ENCODE results near the gene FIGNL2. TPM values are rescaled to one million over a fixed set of nuclear protein-coding genes. Genes with fewer than 3 reads are reported as not detected.
A peak's percentile ranks its signal among the peaks of the same experiment; 100 is the strongest.

FIGNL2 gene
- total and polyA plus RNA-seq, 2 of the 13 experiments (the other 11 are each of a cell fraction or from before 2014, with no cell fraction given) = 0.82 to 1.00 TPM

GRCh38 chr12:51855586-51856428 lies 7.3 kb upstream of the FIGNL2 start (continued):
- no peak for TF ChIP-seq RNF219 (CRISPR knock-in tag; IDR thresholded peaks at IDR 0.05)
- TF ChIP-seq CEBPB (IDR thresholded peaks at IDR 0.05; ENCODE audit: borderline replicate concordance, low read depth, low read length) = peak; percentile 26; the same call in 1 of the 2 replicates
- no peak for TF ChIP-seq SYNCRIP (IDR thresholded peaks at IDR 0.05; ENCODE audit: insufficient read depth, low read depth, low read length)
- no peak for TF ChIP-seq ZNF766 (CRISPR knock-in tag; IDR thresholded peaks at IDR 0.05; ENCODE audit: borderline replicate concordance)
- no peak for TF ChIP-seq ZNF101 (CRISPR knock-in tag; IDR thresholded peaks at IDR 0.05; ENCODE audit: borderline replicate concordance, low read depth)
- no peak for TF ChIP-seq HNRNPK (IDR thresholded peaks at IDR 0.05; ENCODE audit: low read depth, low read length, poor library complexity, severe bottlenecking)
- no peak for TF ChIP-seq DDIT3 (CRISPR knock-in tag; IDR thresholded peaks at IDR 0.05)
- peak; percentile 32; the same call in 1 of the 2 replicates for TF ChIP-seq PITX1 (CRISPR knock-in tag; IDR thresholded peaks at IDR 0.05)
- no peak for TF ChIP-seq ZMYM3 (CRISPR knock-in tag; IDR thresholded peaks at IDR 0.05)
- TF ChIP-seq PRDM4 (CRISPR knock-in tag; IDR thresholded peaks at IDR 0.05; ENCODE audit: borderline replicate concordance) = no peak
- TF ChIP-seq XBP1 (CRISPR knock-in tag; IDR thresholded peaks at IDR 0.05) = no peak
- TF ChIP-seq ETV5 (CRISPR knock-in tag; IDR thresholded peaks at IDR 0.05; ENCODE audit: borderline replicate concordance) = no peak
- no peak for TF ChIP-seq NFIC (IDR thresholded peaks at IDR 0.05; ENCODE audit: low read length)
- no peak for TF ChIP-seq ZNF292 (CRISPR knock-in tag; IDR thresholded peaks at IDR 0.05; ENCODE audit: borderline replicate concordance, low read depth)
- TF ChIP-seq GMEB1 (CRISPR knock-in tag; IDR thresholded peaks at IDR 0.05; ENCODE audit: borderline replicate concordance) = no peak
- no peak for TF ChIP-seq ARNT (IDR thresholded peaks at IDR 0.05)
- no peak for TF ChIP-seq ELF1 (CRISPR knock-in tag; IDR thresholded peaks at IDR 0.05)
- no peak for TF ChIP-seq ZBTB46 (CRISPR knock-in tag; IDR thresholded peaks at IDR 0.05; ENCODE audit: borderline replicate concordance)
- no peak for TF ChIP-seq ZNF20 (CRISPR knock-in tag; IDR thresholded peaks at IDR 0.05)

Data from HepG2 (cell line).